ENCODE data around the gene MARCHF3.

Gene MARCHF3

GRCh38 chr5:126926187-126926586 is 104.2 kb downstream of the MARCHF3 start:
- no peaks in the 10 kb centered on the region for H3F3A ChIP-seq (ENCODE audit: low read depth)
- no peak overlapping the region for H3K9ac ChIP-seq (ENCODE audit: low read depth, low read length, poor library complexity, severe bottlenecking)
- no peaks in the 10 kb centered on the region for H3K27me3 ChIP-seq (ENCODE audit: insufficient read depth, low read length, poor library complexity, severe bottlenecking)
- H3K79me2 ChIP-seq (ENCODE audit: insufficient read depth, low read length), result no peaks in the 10 kb centered on the region
- no peak overlapping the region for H2AFZ ChIP-seq (ENCODE audit: low read length)
- no peak overlapping the region for H3K4me3 ChIP-seq (ENCODE audit: low read length, poor library complexity, severe bottlenecking)
- H3K9me3 ChIP-seq (ENCODE audit: insufficient read depth, low read depth, low read length), result no peaks in the 10 kb centered on the region
- H3K36me3 ChIP-seq (ENCODE audit: insufficient read depth, low read length), result no peaks in the 10 kb centered on the region
- no peaks in the 10 kb centered on the region for H3K9me2 ChIP-seq (replicated peaks; ENCODE audit: low read depth, low read length)
- H3K4me1 ChIP-seq (ENCODE audit: insufficient read depth, low read length, poor library complexity, severe bottlenecking), result no peaks in the 10 kb centered on the region
- no peak overlapping the region for H3K4me2 ChIP-seq (ENCODE audit: low read depth, low read length, poor library complexity, severe bottlenecking)
- no peaks in the 10 kb centered on the region for H4K20me1 ChIP-seq (ENCODE audit: insufficient read depth, low read length, poor library complexity, severe bottlenecking)
- TF ChIP-seq CTCF (conservative IDR thresholded peaks at IDR 0.05; ENCODE audit: low read length) (no peak), EZH2phosphoT487 (IDR thresholded peaks at IDR 0.05; ENCODE audit: borderline replicate concordance) (no peak)

DNA sequence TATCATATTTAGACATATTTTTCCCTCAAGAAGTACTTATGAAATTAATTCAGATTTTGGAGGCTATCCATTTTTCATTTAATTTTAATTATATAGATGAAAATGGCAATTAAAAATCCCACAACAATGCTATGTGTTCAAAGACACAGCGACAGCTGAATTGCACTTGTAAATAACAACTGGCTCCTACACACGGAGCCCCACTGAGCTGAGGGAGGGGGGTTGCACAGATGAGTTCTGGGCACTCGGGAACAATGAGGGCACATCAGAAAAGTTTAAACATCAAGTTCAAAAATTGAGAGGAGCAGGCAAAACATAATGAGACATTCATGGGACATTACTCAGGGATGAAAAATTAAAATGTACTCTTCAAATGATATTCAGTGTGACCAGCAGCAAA is 104.9 kb downstream of the MARCHF3 start:
- no peak overlapping the region for H3K9ac ChIP-seq (ENCODE audit: low read depth, low read length, poor library complexity, severe bottlenecking)
- no peak overlapping the region for H3K4me2 ChIP-seq (ENCODE audit: low read depth, low read length, poor library complexity, severe bottlenecking)
- H3K4me3 ChIP-seq (ENCODE audit: low read length, poor library complexity, severe bottlenecking), result no peak overlapping the region
- TF ChIP-seq CTCF (conservative IDR thresholded peaks at IDR 0.05; ENCODE audit: low read length) (no peak), EZH2phosphoT487 (IDR thresholded peaks at IDR 0.05; ENCODE audit: borderline replicate concordance) (no peak)
- H3F3A ChIP-seq (ENCODE audit: low read depth), result no peaks in the 10 kb centered on the region
- no peaks in the 10 kb centered on the region for H3K36me3 ChIP-seq (ENCODE audit: insufficient read depth, low read length)
- H2AFZ ChIP-seq (ENCODE audit: low read length), result no peak overlapping the region
- H4K20me1 ChIP-seq (ENCODE audit: insufficient read depth, low read length, poor library complexity, severe bottlenecking), result no peaks in the 10 kb centered on the region
- no peaks in the 10 kb centered on the region for H3K4me1 ChIP-seq (ENCODE audit: insufficient read depth, low read length, poor library complexity, severe bottlenecking)
- no peaks in the 10 kb centered on the region for H3K27me3 ChIP-seq (ENCODE audit: insufficient read depth, low read length, poor library complexity, severe bottlenecking)
- H3K79me2 ChIP-seq (ENCODE audit: insufficient read depth, low read length), result no peaks in the 10 kb centered on the region
- no peaks in the 10 kb centered on the region for H3K9me2 ChIP-seq (replicated peaks; ENCODE audit: low read depth, low read length)
- no peaks in the 10 kb centered on the region for H3K9me3 ChIP-seq (ENCODE audit: insufficient read depth, low read depth, low read length)

GRCh38 chr5:126924331-126925033 is 105.9 kb downstream of the MARCHF3 start:
- no peaks in the 10 kb centered on the region for H4K20me1 ChIP-seq (ENCODE audit: insufficient read depth, low read length, poor library complexity, severe bottlenecking)
- H3K9me3 ChIP-seq (ENCODE audit: insufficient read depth, low read depth, low read length), result no peaks in the 10 kb centered on the region
- H3K9ac ChIP-seq (ENCODE audit: low read depth, low read length, poor library complexity, severe bottlenecking), result no peak overlapping the region
- no peaks in the 10 kb centered on the region for H3K27me3 ChIP-seq (ENCODE audit: insufficient read depth, low read length, poor library complexity, severe bottlenecking)
- no peak overlapping the region for H2AFZ ChIP-seq (ENCODE audit: low read length)
- H3K79me2 ChIP-seq (ENCODE audit: insufficient read depth, low read length), result no peaks in the 10 kb centered on the region
- H3K4me1 ChIP-seq (ENCODE audit: insufficient read depth, low read length, poor library complexity, severe bottlenecking), result no peaks in the 10 kb centered on the region
- TF ChIP-seq EZH2phosphoT487 (IDR thresholded peaks at IDR 0.05; ENCODE audit: borderline replicate concordance) (no peak), CTCF (conservative IDR thresholded peaks at IDR 0.05; ENCODE audit: low read length) (no peak)
- no peaks in the 10 kb centered on the region for H3F3A ChIP-seq (ENCODE audit: low read depth)
- H3K36me3 ChIP-seq (ENCODE audit: insufficient read depth, low read length), result no peaks in the 10 kb centered on the region
- H3K4me3 ChIP-seq (ENCODE audit: low read length, poor library complexity, severe bottlenecking), result no peak overlapping the region
- H3K4me2 ChIP-seq (ENCODE audit: low read depth, low read length, poor library complexity, severe bottlenecking), result no peak overlapping the region
- no peaks in the 10 kb centered on the region for H3K9me2 ChIP-seq (replicated peaks; ENCODE audit: low read depth, low read length)

Measured in Loucy (cell line).